ENCODE data around the gene ODAD4. TPM values are rescaled to one million over a fixed set of nuclear protein-coding genes. Genes with fewer than 3 reads are reported as not detected.

Gene ODAD4
- total and polyA plus RNA-seq, 4 donors: 0.81 to 3.8 (median 1.9) TPM

DNA sequence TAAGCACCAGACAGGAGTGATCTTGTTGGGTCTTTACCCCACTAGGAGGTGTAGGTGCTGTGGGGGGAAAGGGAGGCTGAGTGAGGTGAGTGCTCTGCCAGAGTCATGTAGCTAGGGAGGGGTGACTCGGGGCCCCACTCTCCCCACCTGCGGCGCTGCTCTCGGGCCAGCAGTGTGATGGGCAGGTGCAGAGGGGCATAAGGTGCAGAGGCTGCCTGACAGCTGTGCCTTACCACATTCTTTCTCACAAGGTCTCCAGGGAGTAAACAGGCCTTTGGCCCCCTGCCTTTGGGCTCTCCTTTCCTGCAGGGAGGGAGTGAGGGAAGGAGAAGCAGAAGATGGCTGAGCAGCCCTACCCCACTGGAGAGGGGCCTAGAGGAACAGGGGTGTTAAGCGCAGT, 31.7 kb downstream of the ODAD4 start:
- H3K4me3 ChIP-seq (ENCODE audit: low read length in 2 of 2): no peak overlapping the region
- no peaks in the 10 kb centered on the region for H3K4me1 ChIP-seq (ENCODE audit: control insufficient read depth in 1 of 2, insufficient read depth in 2 of 2, low read length in 2 of 2)
- no peaks in the 10 kb centered on the region for H3K27me3 ChIP-seq (ENCODE audit: control insufficient read depth in 1 of 2, insufficient read depth in 2 of 2, low read length in 1 of 2)
- WGBS, 2 donors: 88 to 93% methylated on average over 5 of the region's 5 CpGs
- intact Hi-C loops (cut with DNase I): loop anchor here in 1 of 2 donors (2.0 kb wide), 1 partner anchor 155 kb away; no protein-coding TSS in a partner anchor
- no peaks in the 10 kb centered on the region for H3K36me3 ChIP-seq (ENCODE audit: control insufficient read depth in 1 of 2, insufficient read depth in 2 of 2, low read length in 1 of 2)
- no peak for DNase-seq
- no peak overlapping the region for H3K27ac ChIP-seq (ENCODE audit: low read depth in 1 of 2, low read length in 2 of 2)
- no peak for ATAC-seq (ENCODE audit: low FRiP score)
- H3K9me3 ChIP-seq (ENCODE audit: control insufficient read depth, low read length): no peaks in the 10 kb centered on the region

DNA sequence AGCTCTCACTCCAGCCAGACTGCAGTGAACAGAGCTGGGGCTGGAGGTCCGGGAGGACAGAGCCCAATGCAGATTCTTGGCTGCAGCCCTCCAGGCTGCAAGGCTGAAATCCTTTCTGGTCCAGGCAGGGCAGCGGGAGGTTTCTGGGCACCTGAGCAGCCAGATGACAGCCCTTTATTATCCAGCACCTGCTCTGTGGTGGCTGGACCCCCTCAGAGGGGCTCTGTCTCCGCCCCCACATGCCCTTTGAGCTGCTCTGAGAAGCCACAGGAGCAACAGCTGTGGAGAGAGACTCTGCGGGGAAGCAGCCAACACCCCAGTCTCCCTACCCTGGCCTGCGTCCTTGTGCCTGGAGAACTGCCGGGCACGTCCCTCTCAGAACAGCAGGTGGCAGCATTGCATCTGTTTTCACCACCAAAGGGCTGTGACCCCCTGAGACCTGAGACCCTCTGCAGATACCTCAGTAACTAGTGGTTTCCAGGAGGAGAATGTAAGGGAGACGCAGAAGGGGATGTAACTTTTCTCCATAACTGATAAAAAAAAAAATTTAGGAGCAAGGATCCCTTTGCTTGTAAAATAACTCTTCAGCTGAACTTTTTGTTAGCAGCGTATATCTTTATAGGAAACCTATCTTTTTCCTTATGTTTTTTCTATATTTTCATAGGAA, 32.5 kb downstream of the ODAD4 start:
- DNase-seq (peak; percentile 82 to 89), ATAC-seq (ENCODE audit: low FRiP score) (peak; percentile 42)
- Histone ChIP-seq H3K9me3 (ENCODE audit: control insufficient read depth, low read length) (no peaks in the 10 kb centered on the region), H3K27ac (ENCODE audit: low read depth in 1 of 2, low read length in 2 of 2) (no peak overlapping the region), H3K27me3 (ENCODE audit: control insufficient read depth in 1 of 2, insufficient read depth in 2 of 2, low read length in 1 of 2) (no peaks in the 10 kb centered on the region), H3K36me3 (ENCODE audit: control insufficient read depth in 1 of 2, insufficient read depth in 2 of 2, low read length in 1 of 2) (no peaks in the 10 kb centered on the region), H3K4me3 (ENCODE audit: low read length in 2 of 2) (no peak overlapping the region), H3K4me1 (ENCODE audit: control insufficient read depth in 1 of 2, insufficient read depth in 2 of 2, low read length in 2 of 2) (no peaks in the 10 kb centered on the region)
- intact Hi-C loops (cut with DNase I): loop anchor here in 1 of 2 donors (2.0 kb wide), 1 partner anchor 154 kb away; no protein-coding TSS in a partner anchor
- WGBS, 2 donors: 19 to 22% methylated on average over 9 of the region's 9 CpGs

DNA sequence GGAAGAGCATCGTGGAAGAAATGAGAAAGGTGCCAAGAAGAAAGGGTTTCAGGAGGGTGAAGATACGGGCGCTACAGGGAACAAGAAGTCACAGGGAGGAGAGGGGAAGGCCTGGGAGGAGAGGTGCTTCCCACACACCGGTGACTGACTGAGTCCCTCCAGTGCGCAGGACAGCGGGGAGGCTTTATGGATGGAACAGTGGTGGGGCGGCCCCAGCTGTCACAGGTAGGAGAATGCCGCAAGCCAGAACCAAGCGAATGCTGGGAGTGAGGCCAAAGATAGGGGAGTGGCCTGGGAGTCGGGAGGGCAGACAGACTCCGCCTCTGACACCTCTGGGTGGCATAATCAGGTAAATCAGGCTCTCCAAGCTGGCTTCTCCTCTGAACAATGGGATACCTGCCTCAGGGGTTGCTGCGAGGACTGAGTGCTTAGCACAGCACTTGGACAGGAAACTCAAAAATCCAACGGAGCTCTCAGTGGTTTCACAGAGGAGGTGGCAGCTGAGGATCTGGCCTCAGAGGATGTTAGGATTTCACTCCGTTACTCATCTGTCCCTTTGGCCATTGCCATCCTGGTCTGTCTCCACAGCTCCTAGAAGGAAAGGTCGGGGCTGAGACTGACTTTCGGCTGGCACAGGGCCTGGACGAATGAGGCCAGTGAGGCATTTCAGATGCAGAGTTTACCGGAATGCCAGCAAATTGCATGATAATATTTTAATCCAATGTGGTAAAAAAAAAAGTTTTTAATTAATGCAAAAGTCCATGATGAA, 35.5 kb downstream of the ODAD4 start:
- Histone ChIP-seq H3K36me3 (ENCODE audit: control insufficient read depth in 1 of 2, insufficient read depth in 2 of 2, low read length in 1 of 2) (peaks cover 0 to 3% of the 10 kb centered on the region in 2 donors), H3K4me3 (ENCODE audit: low read length in 2 of 2) (peak overlapping the region; percentile 30 to 37), H3K4me1 (ENCODE audit: control insufficient read depth in 1 of 2, insufficient read depth in 2 of 2, low read length in 2 of 2) (no peaks in the 10 kb centered on the region), H3K27ac (ENCODE audit: low read depth in 1 of 2, low read length in 2 of 2) (peak overlapping the region in 1 of 2 donors; percentile 64), H3K9me3 (ENCODE audit: control insufficient read depth, low read length) (no peaks in the 10 kb centered on the region), H3K27me3 (ENCODE audit: control insufficient read depth in 1 of 2, insufficient read depth in 2 of 2, low read length in 1 of 2) (no peaks in the 10 kb centered on the region)
- ATAC-seq (ENCODE audit: low FRiP score): peak; percentile 16
- intact Hi-C loops (cut with DNase I): loop anchor here (2.0 to 5.0 kb wide), 3 partner anchors 51 to 189 kb away; partner anchors contain the start of genes DNAJC7 (in 2 of the 2), DHX58 (in 1 of the 2) and RAB5C (in 1 of the 2)
- 3 to 5% methylated on average over 18 of the region's 18 CpGs for WGBS, 2 donors
- peak in 1 of 2 donors; percentile 65 for DNase-seq

DNA sequence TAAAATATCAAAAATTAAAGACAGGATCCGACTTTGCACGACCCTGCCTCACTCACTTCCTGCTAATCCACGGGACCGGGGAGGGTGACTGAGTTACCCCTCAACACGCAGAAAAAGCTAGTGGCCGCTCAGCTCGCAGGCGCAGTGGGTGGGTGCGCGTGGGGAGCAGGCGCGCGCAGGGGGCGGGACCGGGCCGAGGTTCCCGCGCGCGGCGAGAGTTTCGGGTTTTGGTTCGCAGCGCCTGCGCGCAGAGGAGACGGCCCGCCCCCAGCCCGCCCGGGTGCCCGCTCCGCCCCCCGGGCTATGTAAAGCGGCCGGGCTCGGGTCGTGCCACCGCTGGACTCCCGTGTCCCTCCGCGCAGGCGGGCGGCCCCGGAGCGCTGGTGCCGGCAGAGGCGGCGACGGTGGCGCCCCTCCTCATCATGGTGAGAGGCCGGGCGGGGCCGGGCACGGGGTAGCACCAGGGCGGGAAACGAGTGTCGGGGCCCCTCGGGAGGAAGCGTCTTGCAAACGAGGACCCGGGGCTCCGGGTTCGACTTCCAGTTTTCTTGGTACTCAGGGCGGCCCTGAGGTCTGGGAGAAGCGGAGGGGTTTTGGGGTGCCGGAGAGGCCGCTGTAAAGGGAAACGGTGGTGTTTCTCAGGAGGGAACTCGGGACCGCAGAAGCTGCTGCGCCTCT, 36.2 kb downstream of the ODAD4 start, which contains the start of gene CNP:
Gene CNP, plus strand, starts transcription at position 333 of the 678 bp plus-strand sequence. Its CDS starts 90 bp downstream, at position 423.
- peak; percentile 97 for ATAC-seq (ENCODE audit: low FRiP score)
- Histone ChIP-seq H3K27ac (ENCODE audit: low read depth in 1 of 2, low read length in 2 of 2) (peak within 1 kb of the TSS in 1 of 2 donors; percentile 64), H3K36me3 (ENCODE audit: control insufficient read depth in 1 of 2, insufficient read depth in 2 of 2, low read length in 1 of 2) (peaks cover 0 to 3% of the 10 kb centered on the region in 2 donors), H3K4me3 (ENCODE audit: low read length in 2 of 2) (peak within 1 kb of the TSS; percentile 84 to 85), H3K27me3 (ENCODE audit: control insufficient read depth in 1 of 2, insufficient read depth in 2 of 2, low read length in 1 of 2) (no peaks in the 10 kb centered on the region), H3K9me3 (ENCODE audit: control insufficient read depth, low read length) (no peaks in the 10 kb centered on the region), H3K4me1 (ENCODE audit: control insufficient read depth in 1 of 2, insufficient read depth in 2 of 2, low read length in 2 of 2) (no peaks in the 10 kb centered on the region)
- intact Hi-C loops (cut with DNase I): loop anchor here (2.0 to 5.0 kb wide), 3 partner anchors 51 to 188 kb away; partner anchors contain the start of genes DNAJC7 (in 2 of the 2), DHX58 (in 1 of the 2) and RAB5C (in 1 of the 2)
- 0% methylated on average over 68 to 71 of the region's 71 CpGs for WGBS, 2 donors
- DNase-seq: peak; percentile 95 to 97

DNA sequence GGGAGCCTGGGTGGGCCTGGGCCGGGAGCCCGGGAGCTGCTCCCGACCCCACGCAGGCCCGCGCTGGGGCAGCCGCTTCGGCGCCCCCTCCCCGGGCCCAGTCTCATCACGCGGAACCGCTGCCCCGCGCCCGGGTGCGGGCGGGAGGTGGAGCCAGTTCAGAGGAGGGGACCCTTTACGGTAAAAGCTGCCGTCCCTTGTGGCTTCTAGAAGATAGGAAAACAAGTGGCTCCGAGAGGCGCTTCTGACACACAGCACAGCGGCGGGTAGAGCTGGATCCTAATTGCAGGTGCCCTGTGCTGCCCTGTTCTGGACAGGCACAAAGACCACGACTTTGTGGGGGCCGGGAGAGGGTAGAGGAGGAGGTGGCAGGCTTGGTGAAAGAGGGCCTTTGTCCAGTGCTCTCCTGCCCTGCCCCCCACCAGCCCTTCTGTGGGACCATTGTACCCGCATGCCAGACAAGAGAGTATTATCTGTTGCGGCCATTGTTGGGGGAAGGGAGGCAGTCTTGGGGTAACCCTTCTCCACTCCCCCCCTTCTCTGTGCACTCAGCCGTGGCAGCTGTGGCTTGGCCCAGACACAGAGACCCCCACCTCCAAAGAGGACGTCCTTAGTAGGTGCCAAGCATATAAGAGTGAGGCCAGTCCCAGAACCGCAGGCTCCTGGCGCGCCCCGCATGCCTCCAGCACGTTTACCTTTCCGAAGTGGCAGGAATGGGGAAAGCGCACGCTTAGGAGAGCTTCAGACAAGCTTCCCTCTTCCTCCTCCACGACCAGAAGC, 36.9 kb downstream of the ODAD4 start:
- Histone ChIP-seq H3K9me3 (ENCODE audit: control insufficient read depth, low read length) (no peaks in the 10 kb centered on the region), H3K27me3 (ENCODE audit: control insufficient read depth in 1 of 2, insufficient read depth in 2 of 2, low read length in 1 of 2) (no peaks in the 10 kb centered on the region), H3K27ac (ENCODE audit: low read depth in 1 of 2, low read length in 2 of 2) (peak overlapping the region in 1 of 2 donors; percentile 49), H3K4me3 (ENCODE audit: low read length in 2 of 2) (peak overlapping the region; percentile 84 to 85), H3K36me3 (ENCODE audit: control insufficient read depth in 1 of 2, insufficient read depth in 2 of 2, low read length in 1 of 2) (peaks cover 0 to 3% of the 10 kb centered on the region in 2 donors), H3K4me1 (ENCODE audit: control insufficient read depth in 1 of 2, insufficient read depth in 2 of 2, low read length in 2 of 2) (no peaks in the 10 kb centered on the region)
- DNase-seq (no peak), ATAC-seq (ENCODE audit: low FRiP score) (peak; percentile 26)
- WGBS, 2 donors: 18 to 23% methylated on average over 29 to 39 of the region's 39 CpGs
- intact Hi-C loops (cut with DNase I): loop anchor here (2.0 to 5.0 kb wide), 3 partner anchors 50 to 187 kb away; partner anchors contain the start of genes DNAJC7 (in 2 of the 2), DHX58 (in 1 of the 2) and RAB5C (in 1 of the 2)

DNA sequence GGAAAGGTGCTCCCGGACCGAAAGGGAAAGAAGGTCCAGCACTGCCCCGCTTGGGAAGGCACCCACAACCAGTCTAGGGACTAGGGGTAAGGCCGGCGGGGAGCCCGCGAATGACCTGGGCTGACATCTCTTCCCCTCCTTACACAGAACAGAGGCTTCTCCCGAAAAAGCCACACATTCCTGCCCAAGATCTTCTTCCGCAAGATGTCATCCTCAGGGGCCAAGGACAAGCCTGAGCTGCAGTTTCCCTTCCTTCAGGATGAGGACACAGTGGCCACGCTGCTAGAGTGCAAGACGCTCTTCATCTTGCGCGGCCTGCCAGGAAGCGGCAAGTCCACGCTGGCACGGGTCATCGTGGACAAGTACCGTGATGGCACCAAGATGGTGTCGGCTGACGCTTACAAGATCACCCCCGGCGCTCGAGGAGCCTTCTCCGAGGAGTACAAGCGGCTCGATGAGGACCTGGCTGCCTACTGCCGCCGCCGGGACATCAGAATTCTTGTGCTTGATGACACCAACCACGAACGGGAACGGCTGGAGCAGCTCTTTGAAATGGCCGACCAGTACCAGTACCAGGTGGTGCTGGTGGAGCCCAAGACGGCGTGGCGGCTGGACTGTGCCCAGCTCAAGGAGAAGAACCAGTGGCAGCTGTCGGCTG, 37.6 kb downstream of the ODAD4 start:
- Histone ChIP-seq H3K9me3 (ENCODE audit: control insufficient read depth, low read length) (no peaks in the 10 kb centered on the region), H3K27ac (ENCODE audit: low read depth in 1 of 2, low read length in 2 of 2) (no peak overlapping the region), H3K4me1 (ENCODE audit: control insufficient read depth in 1 of 2, insufficient read depth in 2 of 2, low read length in 2 of 2) (no peaks in the 10 kb centered on the region), H3K36me3 (ENCODE audit: control insufficient read depth in 1 of 2, insufficient read depth in 2 of 2, low read length in 1 of 2) (peaks cover 3% of the 10 kb centered on the region in 2 donors), H3K27me3 (ENCODE audit: control insufficient read depth in 1 of 2, insufficient read depth in 2 of 2, low read length in 1 of 2) (no peaks in the 10 kb centered on the region), H3K4me3 (ENCODE audit: low read length in 2 of 2) (no peak overlapping the region)
- ATAC-seq (ENCODE audit: low FRiP score) (no peak), DNase-seq (peak in 1 of 2 donors; percentile 69)
- intact Hi-C loops (cut with DNase I): loop anchor here (2.0 to 5.0 kb wide), 3 partner anchors 49 to 187 kb away; partner anchors contain the start of genes DNAJC7 (in 2 of the 2), DHX58 (in 1 of the 2) and RAB5C (in 1 of the 2)
- 92 to 93% methylated on average over 37 of the region's 37 CpGs for WGBS, 2 donors

DNA sequence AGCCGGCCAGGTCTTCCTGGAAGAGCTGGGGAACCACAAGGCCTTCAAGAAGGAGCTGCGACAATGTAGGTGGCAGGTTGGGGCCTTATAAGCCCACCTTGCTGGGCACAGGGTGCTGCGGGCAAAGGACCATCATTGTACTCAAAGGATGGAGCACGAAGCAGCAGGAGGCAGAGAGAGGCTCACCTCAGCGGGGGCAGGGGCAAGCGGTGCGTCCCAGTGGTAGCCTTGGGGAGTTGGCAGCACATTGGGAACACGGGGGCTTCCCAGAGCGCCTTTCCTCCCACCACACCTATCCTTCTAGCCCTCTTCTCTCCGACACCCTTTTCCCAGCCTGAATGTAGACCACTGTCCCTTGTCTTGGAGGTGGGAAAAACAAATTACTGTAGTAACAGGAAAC, 38.3 kb downstream of the ODAD4 start:
- Histone ChIP-seq H3K4me1 (ENCODE audit: control insufficient read depth in 1 of 2, insufficient read depth in 2 of 2, low read length in 2 of 2) (no peaks in the 10 kb centered on the region), H3K36me3 (ENCODE audit: control insufficient read depth in 1 of 2, insufficient read depth in 2 of 2, low read length in 1 of 2) (peaks cover 3% of the 10 kb centered on the region in 2 donors), H3K27me3 (ENCODE audit: control insufficient read depth in 1 of 2, insufficient read depth in 2 of 2, low read length in 1 of 2) (no peaks in the 10 kb centered on the region), H3K9me3 (ENCODE audit: control insufficient read depth, low read length) (no peaks in the 10 kb centered on the region), H3K27ac (ENCODE audit: low read depth in 1 of 2, low read length in 2 of 2) (no peak overlapping the region), H3K4me3 (ENCODE audit: low read length in 2 of 2) (no peak overlapping the region)
- ATAC-seq (ENCODE audit: low FRiP score) (no peak), DNase-seq (no peak)
- intact Hi-C loops (cut with DNase I): loop anchor here (5.0 kb wide), 2 partner anchors 49 to 144 kb away; partner anchors contain the start of genes DNAJC7 (in 2 of the 2) and DHX58 (in 1 of the 2)
- 93 to 94% methylated on average over 8 to 10 of the region's 10 CpGs for WGBS, 2 donors
